HCT116 (cell line): ENCODE measurements around the gene CDR2L. TPM values are rescaled to one million over a fixed set of nuclear protein-coding genes. Genes with fewer than 3 reads are reported as not detected.

Source experiments
- ATAC-seq: fragments of 200-7000 bp; cut with Tn5 transposase; 2 replicates; pipeline ENCODE4 v1.9.1; 2020; ENCODE audit warnings: mild to moderate bottlenecking, moderate library complexity
- BruUV-seq: library from RNA; stranded (reverse); fragments of 400-500 nt; replicated peaks from 2 replicates; lab custom pipeline; 2021; lab: Mats Ljungman, UMichigan
- CTCF ChIA-PET: fragments of 300-600 bp; sonication (Branson Sonifier 250); formaldehyde crosslinking; loops from one replicate; lab custom pipeline; 2021; ENCODE audit warnings: antibody characterized with exemption; lab: Charles Lee
- POLR2A ChIA-PET: fragments of 300-600, 350-600 bp; sonication (Branson Sonifier 250); formaldehyde crosslinking; loops from one replicate; lab custom pipeline; 2021; ENCODE audit warnings: antibody characterized with exemption; lab: Charles Lee
- RAD21 ChIA-PET, 2 experiments: fragments of 300-600 bp; sonication (Branson Sonifier 250); formaldehyde crosslinking; loops; one replicate each; lab custom pipeline; 2023; ENCODE audit warnings: low total read pairs in 2 of 2; ENCODE audit not compliant: uncharacterized antibody in 2 of 2, unreplicated experiment in 2 of 2, low non-redundant PET in 1 of 2; lab: Charles Lee
- DNase-seq: peaks from one replicate; pipeline ENCODE4 v3.0.0-alpha.2; 2010; ENCODE audit warnings: low read depth, low spot score
- H2AFZ ChIP-seq: fragments of 200-600 bp; shearing (Covaris generic), sonication (generic); 2 replicates; pipeline ENCODE4 v1.6.1; 2017; ENCODE audit warnings: low read depth, mixed run types, mixed read lengths, antibody characterized with exemption, low read length; ENCODE audit not compliant: poor library complexity, severe bottlenecking
- H3K27ac ChIP-seq: 2 replicates; pipeline ENCODE4 v1.5.1; 2012; ENCODE audit warnings: low read depth, low read length
- H3K27me3 ChIP-seq: fragments of 200-600 bp; sonication (generic); 2 replicates; pipeline ENCODE4 v1.6.1; 2016; ENCODE audit warnings: mixed run types, low read length, mixed read lengths; ENCODE audit not compliant: insufficient read depth
- H3K36me3 ChIP-seq, 2 experiments: fragments of 200-500 bp in 1 of 2; fragments of 200-600 bp in 1 of 2; sonication (Bioruptor generic) in 1 of 2; sonication (generic) in 1 of 2; 2 replicates each; pipeline versions ENCODE4 v1.5.1 to v1.6.1; 2014 to 2016; ENCODE audit warnings: low read length in 2 of 2, inconsistent platforms in 1 of 2, mixed read lengths in 1 of 2, mixed run types in 1 of 2; ENCODE audit not compliant: insufficient read depth in 2 of 2, control insufficient read depth in 1 of 2
- H3K4me1 ChIP-seq, 2 experiments: fragments of 200-600 bp in 1 of 2; sonication (generic) in 1 of 2; 2 replicates each; pipeline versions ENCODE4 v1.5.1 to v1.6.1; 2012 to 2017; ENCODE audit warnings: low read length in 2 of 2, inconsistent platforms in 1 of 2, mild to moderate bottlenecking in 1 of 2, mixed read lengths in 1 of 2, mixed run types in 1 of 2, moderate library complexity in 1 of 2; ENCODE audit not compliant: insufficient read depth in 2 of 2, control insufficient read depth in 1 of 2
- H3K4me2 ChIP-seq: fragments of 200-600 bp; sonication (generic); 2 replicates; pipeline ENCODE4 v1.6.1; 2017; ENCODE audit warnings: mixed run types, low read length, mixed read lengths
- H3K4me3 ChIP-seq, 2 experiments: fragments of 200-600 bp in 1 of 2; sonication (generic) in 1 of 2; replicated peaks in 1 of 2; 2 replicates each; pipeline ENCODE4 v1.5.1; 2011 to 2016; ENCODE audit warnings: low read length in 2 of 2, control low read depth in 1 of 2, low read depth in 1 of 2, mild to moderate bottlenecking in 1 of 2, mixed read lengths in 1 of 2, mixed run types in 1 of 2
- H3K79me2 ChIP-seq: fragments of 200-600 bp; sonication (generic); 2 replicates; pipeline ENCODE4 v1.6.1; 2017; ENCODE audit warnings: mild to moderate bottlenecking, mixed run types, low read length, moderate library complexity, mixed read lengths; ENCODE audit not compliant: insufficient read depth
- H3K9ac ChIP-seq: fragments of 200-600 bp; sonication (generic); 2 replicates; pipeline ENCODE4 v1.6.1; 2016; ENCODE audit warnings: low read length, mixed read lengths
- H3K9me2 ChIP-seq: fragments of 200-600 bp; sonication (generic), shearing (Covaris generic); 2 replicates; pipeline ENCODE4 v1.6.1; 2017; ENCODE audit warnings: mixed run types, mild to moderate bottlenecking, moderate library complexity; ENCODE audit not compliant: insufficient read depth
- H3K9me3 ChIP-seq, 2 experiments: fragments of 200-500 bp in 1 of 2; fragments of 200-600 bp in 1 of 2; sonication (Bioruptor generic) in 1 of 2; sonication (generic) in 1 of 2; 2 replicates each; pipeline ENCODE4 v1.6.1; 2014 to 2017; ENCODE audit warnings: low read length in 2 of 2, mixed read lengths in 2 of 2, inconsistent platforms in 1 of 2, low read depth in 1 of 2, mild to moderate bottlenecking in 1 of 2, mixed run types in 1 of 2, moderate library complexity in 1 of 2; ENCODE audit not compliant: control insufficient read depth in 1 of 2, insufficient read depth in 1 of 2
- H4K20me1 ChIP-seq: fragments of 200-600 bp; sonication (generic), shearing (Covaris generic); 2 replicates; pipeline ENCODE4 v1.6.1; 2017; ENCODE audit warnings: mixed run types, mild to moderate bottlenecking, moderate library complexity; ENCODE audit not compliant: insufficient read depth
- ATF3 ChIP-seq: IDR thresholded peaks from 2 replicates; pipeline ENCODE4 v1.6.1; 2012
- CEBPB ChIP-seq: IDR thresholded peaks from 2 replicates; pipeline ENCODE4 v1.6.1; 2012; ENCODE audit warnings: low read depth
- EGR1 ChIP-seq: IDR thresholded peaks from 2 replicates; pipeline ENCODE4 v1.6.1; 2012; ENCODE audit warnings: low read depth
- ELF1 ChIP-seq: IDR thresholded peaks from 2 replicates; pipeline ENCODE4 v1.6.1; 2012; ENCODE audit warnings: low read depth, borderline replicate concordance
- EZH2 ChIP-seq: fragments of 200-600 bp; sonication (generic); IDR thresholded peaks from 2 replicates; pipeline ENCODE4 v1.6.1; 2017; ENCODE audit warnings: antibody characterized with exemption, mixed run types
- EZH2phosphoT487 ChIP-seq: fragments of 200-600 bp; IDR thresholded peaks from 2 replicates; pipeline ENCODE4 v1.6.1; 2018; ENCODE audit warnings: antibody characterized with exemption, borderline replicate concordance
- FOSL1 ChIP-seq: IDR thresholded peaks from 2 replicates; pipeline ENCODE4 v1.6.1; 2012; ENCODE audit warnings: low read depth
- JUND ChIP-seq: IDR thresholded peaks from 2 replicates; pipeline ENCODE4 v1.6.1; 2012
- POLR2A ChIP-seq: IDR thresholded peaks from 2 replicates; pipeline ENCODE4 v1.7.0; 2011; ENCODE audit warnings: borderline replicate concordance; ENCODE audit not compliant: insufficient read depth, insufficient read length; ENCODE audit errors: extremely low read depth
- RAD21 ChIP-seq: IDR thresholded peaks from 2 replicates; pipeline ENCODE4 v1.6.1; 2012; ENCODE audit warnings: low read depth, mild to moderate bottlenecking
- REST ChIP-seq: IDR thresholded peaks from 2 replicates; pipeline ENCODE4 v1.6.1; 2012; ENCODE audit warnings: low read depth
- SIN3A ChIP-seq: IDR thresholded peaks from 2 replicates; pipeline ENCODE4 v1.6.1; 2012; ENCODE audit warnings: low read depth
- SRF ChIP-seq: IDR thresholded peaks from 2 replicates; pipeline ENCODE4 v1.6.1; 2012; ENCODE audit warnings: low read depth
- TCF7L2 ChIP-seq: IDR thresholded peaks from 2 replicates; pipeline ENCODE4 v1.7.0; 2011; ENCODE audit warnings: borderline replicate concordance, inconsistent platforms; ENCODE audit not compliant: insufficient read depth, insufficient read length; ENCODE audit errors: extremely low read depth
- intact Hi-C: fragments of 100-400 bp; cut with micrococcal nuclease; formaldehyde crosslinking; loops from 2 replicates; pipeline ENCODE4 v1.10.0; 2022
- total RNA-seq: library from RNA; stranded (reverse); gene quantifications from one replicate; pipeline ENCODE4 v1.2.1, GENCODE V29; 2021; ENCODE audit not compliant: unreplicated experiment
- TF ChIP-seq, protein P1 (sequence below): IDR thresholded peaks from 2 replicates; pipeline ENCODE4 v1.6.1; 2012
- TF ChIP-seq, protein P2 (sequence below): IDR thresholded peaks from 2 replicates; pipeline ENCODE4 v1.6.1; 2011; ENCODE audit warnings: mild to moderate bottlenecking, low read length, moderate library complexity; ENCODE audit not compliant: insufficient replicate concordance; ENCODE audit errors: extremely low read depth

CDR2L gene
- total RNA-seq, 1 experiment from 2014 or later = 26.5 TPM

DNA sequence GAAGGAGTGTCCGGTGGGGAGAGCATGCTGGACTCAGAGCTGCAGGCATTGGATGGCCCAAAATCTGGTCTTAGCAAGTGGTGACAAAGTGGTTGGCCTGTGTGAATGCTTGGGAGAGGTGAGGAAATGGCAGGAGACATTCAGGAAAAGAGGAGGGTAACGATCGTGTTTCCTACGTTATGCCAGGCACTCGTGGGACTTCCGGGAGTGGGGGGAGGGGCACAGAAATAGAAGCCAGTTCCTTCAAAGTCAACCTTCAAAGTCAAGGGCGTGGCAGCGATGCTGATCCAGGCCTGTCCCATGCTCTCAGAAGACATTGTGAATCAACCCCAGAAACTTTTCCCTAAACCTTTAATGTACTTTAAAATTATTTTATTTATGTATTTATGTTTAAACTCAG, 47.9 kb upstream of the CDR2L start:
- peaks cover 12 to 16% of the 10 kb centered on the region in 2 experiments for H3K4me1 ChIP-seq
- peaks cover 4% of the 10 kb centered on the region; the same call in 1 of the 2 replicates for H3K27me3 ChIP-seq
- H4K20me1 ChIP-seq = no peaks in the 10 kb centered on the region
- H3K27ac ChIP-seq = no peak overlapping the region
- H3K4me2 ChIP-seq = no peak overlapping the region
- H3K9ac ChIP-seq = no peak overlapping the region
- no peaks in the 10 kb centered on the region for H3K36me3 ChIP-seq
- ChIA-PET CTCF (interaction anchor here (1.0 to 1.4 kb wide), 2 partner anchors 18 to 22 kb away, joined by 3 to 5 read pairs; no protein-coding TSS in a partner anchor), POLR2A (interaction anchor here (1.5 kb wide), 1 partner anchor 66 kb away, joined by 3 read pairs; the partner anchor contains the start of gene FDXR), RAD21 (no interaction called here)
- intact Hi-C loops = no loop called here
- no peaks in the 10 kb centered on the region for H3K79me2 ChIP-seq
- DNase-seq = no peak
- no peak for TF ChIP-seq EGR1
- peak; percentile 16 for TF ChIP-seq TCF7L2
- no peak for TF ChIP-seq SRF
- no peak for TF ChIP-seq EZH2phosphoT487
- TF ChIP-seq ATF3 = no peak
- TF ChIP-seq EZH2 = no peak
- no peak for TF ChIP-seq RAD21
- H2AFZ ChIP-seq = no peak overlapping the region
- BruUV-seq = no TSS peak
- H3K9me3 ChIP-seq = no peaks in the 10 kb centered on the region
- H3K9me2 ChIP-seq = no peaks in the 10 kb centered on the region
- no peak for ATAC-seq
- no peak overlapping the region for H3K4me3 ChIP-seq

- no peaks in the 10 kb centered on the region for H4K20me1 ChIP-seq
- ChIA-PET CTCF (no interaction called here), POLR2A (no interaction called here), RAD21 (no interaction called here)
- no peak overlapping the region for H3K9ac ChIP-seq
- no peak for ATAC-seq
- no peak for DNase-seq
- peaks cover 12 to 20% of the 10 kb centered on the region in 2 experiments for H3K4me1 ChIP-seq
- no peaks in the 10 kb centered on the region for H3K79me2 ChIP-seq
- BruUV-seq = no TSS peak
- no peaks in the 10 kb centered on the region for H3K9me3 ChIP-seq
- H3K4me3 ChIP-seq = no peak overlapping the region
- no peak overlapping the region for H2AFZ ChIP-seq
- H3K27me3 ChIP-seq = peaks cover 4% of the 10 kb centered on the region; the same call in 1 of the 2 replicates
- no peak overlapping the region for H3K4me2 ChIP-seq
- intact Hi-C loops = no loop called here
- H3K36me3 ChIP-seq = no peaks in the 10 kb centered on the region
- H3K27ac ChIP-seq = no peak overlapping the region
- no peaks in the 10 kb centered on the region for H3K9me2 ChIP-seq
- TF ChIP-seq CEBPB (no peak), SIN3A (no peak), REST (no peak), EGR1 (no peak), EZH2phosphoT487 (no peak), POLR2A (no peak), EZH2 (no peak), ELF1 (no peak), FOSL1 (no peak), JUND (no peak)
- TF ChIP-seq, protein P1, sequence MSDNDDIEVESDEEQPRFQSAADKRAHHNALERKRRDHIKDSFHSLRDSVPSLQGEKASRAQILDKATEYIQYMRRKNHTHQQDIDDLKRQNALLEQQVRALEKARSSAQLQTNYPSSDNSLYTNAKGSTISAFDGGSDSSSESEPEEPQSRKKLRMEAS = no peak
- TF ChIP-seq, protein P2, sequence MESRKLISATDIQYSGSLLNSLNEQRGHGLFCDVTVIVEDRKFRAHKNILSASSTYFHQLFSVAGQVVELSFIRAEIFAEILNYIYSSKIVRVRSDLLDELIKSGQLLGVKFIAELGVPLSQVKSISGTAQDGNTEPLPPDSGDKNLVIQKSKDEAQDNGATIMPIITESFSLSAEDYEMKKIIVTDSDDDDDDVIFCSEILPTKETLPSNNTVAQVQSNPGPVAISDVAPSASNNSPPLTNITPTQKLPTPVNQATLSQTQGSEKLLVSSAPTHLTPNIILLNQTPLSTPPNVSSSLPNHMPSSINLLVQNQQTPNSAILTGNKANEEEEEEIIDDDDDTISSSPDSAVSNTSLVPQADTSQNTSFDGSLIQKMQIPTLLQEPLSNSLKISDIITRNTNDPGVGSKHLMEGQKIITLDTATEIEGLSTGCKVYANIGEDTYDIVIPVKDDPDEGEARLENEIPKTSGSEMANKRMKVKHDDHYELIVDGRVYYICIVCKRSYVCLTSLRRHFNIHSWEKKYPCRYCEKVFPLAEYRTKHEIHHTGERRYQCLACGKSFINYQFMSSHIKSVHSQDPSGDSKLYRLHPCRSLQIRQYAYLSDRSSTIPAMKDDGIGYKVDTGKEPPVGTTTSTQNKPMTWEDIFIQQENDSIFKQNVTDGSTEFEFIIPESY = no peak
These were observed 46.2 kb upstream of the CDR2L start for GRCh38 chr17:74941128-74941725.
